22Rv1 (cell line): Measurements from ENCODE around the gene SOCS2.

ENCODE experiments used
- ZFX ChIP-seq: fragments of 450-650 bp; IDR thresholded peaks from 2 replicates; pipeline ENCODE4 v1.6.1; 2017; ENCODE audit warnings: antibody characterized with exemption, borderline replicate concordance
- TF ChIP-seq, protein P1 (sequence below): fragments of 450-650 bp; IDR thresholded peaks from 2 replicates; pipeline ENCODE4 v1.5.1; 2017; ENCODE audit warnings: mild to moderate bottlenecking

- TF ChIP-seq, protein P1, sequence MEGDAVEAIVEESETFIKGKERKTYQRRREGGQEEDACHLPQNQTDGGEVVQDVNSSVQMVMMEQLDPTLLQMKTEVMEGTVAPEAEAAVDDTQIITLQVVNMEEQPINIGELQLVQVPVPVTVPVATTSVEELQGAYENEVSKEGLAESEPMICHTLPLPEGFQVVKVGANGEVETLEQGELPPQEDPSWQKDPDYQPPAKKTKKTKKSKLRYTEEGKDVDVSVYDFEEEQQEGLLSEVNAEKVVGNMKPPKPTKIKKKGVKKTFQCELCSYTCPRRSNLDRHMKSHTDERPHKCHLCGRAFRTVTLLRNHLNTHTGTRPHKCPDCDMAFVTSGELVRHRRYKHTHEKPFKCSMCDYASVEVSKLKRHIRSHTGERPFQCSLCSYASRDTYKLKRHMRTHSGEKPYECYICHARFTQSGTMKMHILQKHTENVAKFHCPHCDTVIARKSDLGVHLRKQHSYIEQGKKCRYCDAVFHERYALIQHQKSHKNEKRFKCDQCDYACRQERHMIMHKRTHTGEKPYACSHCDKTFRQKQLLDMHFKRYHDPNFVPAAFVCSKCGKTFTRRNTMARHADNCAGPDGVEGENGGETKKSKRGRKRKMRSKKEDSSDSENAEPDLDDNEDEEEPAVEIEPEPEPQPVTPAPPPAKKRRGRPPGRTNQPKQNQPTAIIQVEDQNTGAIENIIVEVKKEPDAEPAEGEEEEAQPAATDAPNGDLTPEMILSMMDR: no peak
- TF ChIP-seq ZFX: no peak
Observed at GRCh38 chr12:93526786-93527428, 45.6 kb upstream of the SOCS2 start.
